ENCODE measurements around the gene DENND2D. TPM values are rescaled to one million over a fixed set of nuclear protein-coding genes. Genes with fewer than 3 reads are reported as not detected.

Gene DENND2D
- total RNA-seq, 4 donors from 2014 or later: 26.7 to 48.9 (median 33.6) TPM

GRCh38 chr1:111139956-111140679, 60.3 kb downstream of the DENND2D start, which contains the start of the genes CEPT1 and DRAM2:
CEPT1 (plus strand) TSS chr1:111140223; CDS start chr1:111147715, 7,492 bp downstream.
DRAM2 (minus strand) TSS chr1:111140093; CDS start chr1:111131554, 8,539 bp downstream.
- peak; percentile 96 to 97 for DNase-seq (ENCODE audit: low spot score in 2 of 2)
- 0 to 1% methylated on average over 61 of the region's 68 CpGs for WGBS, 2 donors

DNA sequence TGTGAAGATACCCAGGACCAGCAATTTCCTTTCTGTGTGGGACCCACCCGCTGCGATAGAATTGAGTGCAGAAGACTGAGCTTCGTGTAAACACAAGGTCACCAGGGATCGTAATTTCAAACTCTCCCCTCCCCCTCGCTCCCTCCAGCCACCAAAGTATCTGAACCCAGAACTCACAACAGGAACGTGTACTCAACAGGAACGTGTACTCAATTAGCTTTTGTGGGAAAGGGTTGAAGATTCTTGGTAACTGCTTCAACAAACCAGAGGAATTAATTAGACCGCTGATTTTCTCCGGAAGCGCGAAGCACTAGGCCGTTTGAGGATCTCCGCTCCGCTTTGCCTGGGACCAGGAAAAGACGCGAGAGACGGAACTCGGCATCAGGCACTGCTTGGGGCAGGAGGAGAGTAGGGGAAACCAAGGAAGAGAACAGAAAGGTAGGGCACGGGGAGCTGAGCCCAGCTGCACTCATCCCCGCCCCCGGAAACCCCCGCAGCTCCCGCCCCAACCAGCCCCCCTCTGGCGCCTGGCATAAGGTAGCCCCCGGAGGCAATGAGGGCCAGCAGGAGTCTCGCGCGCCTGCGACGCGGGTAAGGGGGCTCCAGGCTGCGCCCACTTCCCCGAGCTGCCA, 61.0 kb downstream of the DENND2D start:
- intact Hi-C loops (cut with DNase I; ENCODE audit: low total_unique reads): no loop called here
- peak; percentile 36 to 82 for DNase-seq (ENCODE audit: low spot score in 2 of 2)
- H3K4me3 ChIP-seq (ENCODE audit: low read depth, poor library complexity, severe bottlenecking): peak overlapping the region; percentile 88
- WGBS, 2 donors: 0 to 1% methylated on average over 30 to 33 of the region's 33 CpGs
- TF ChIP-seq POLR2A (IDR thresholded peaks at IDR 0.05): no peak
- no peak for TF ChIP-seq CTCF (IDR thresholded peaks at IDR 0.05)

More at GRCh38 chr1:111139956-111140679, 60.3 kb downstream of the DENND2D start, which contains the start of the genes CEPT1 and DRAM2:
- intact Hi-C loops (cut with DNase I; ENCODE audit: low total_unique reads): no loop called here
- peak within 1 kb of the TSS; percentile 88 for H3K4me3 ChIP-seq (ENCODE audit: low read depth, poor library complexity, severe bottlenecking)
- TF ChIP-seq POLR2A (IDR thresholded peaks at IDR 0.05) (peak in 1 of 2 donors; percentile 9), CTCF (IDR thresholded peaks at IDR 0.05) (no peak)

Other genes with a start within 250 kb of the DENND2D start
- 10 to 100 TPM in 2 of 4 donors, 1 to 10 TPM in 2; 9.0 to 10.6 (median 9.6) TPM for gene LRIF1, start 236.7 kb downstream of the DENND2D start, total RNA-seq
- gene DRAM2, start 60.6 kb downstream of the DENND2D start, total RNA-seq: 10 to 100 TPM; 26.8 to 45.0 (median 40.3) TPM
- gene CEPT1, start 60.4 kb downstream of the DENND2D start, total RNA-seq: 10 to 100 TPM; 23.5 to 44.0 (median 31.8) TPM
- 10 to 100 TPM in 1 of 4 donors, 1 to 10 TPM in 2, not detected in 1; 2.2 to 15.8 (median 5.5) TPM for gene CHI3L2, start 27.1 kb upstream of the DENND2D start, total RNA-seq
- gene CHIA, start 90.2 kb upstream of the DENND2D start, total RNA-seq: not detected
- gene OVGP1, start 227.1 kb upstream of the DENND2D start, total RNA-seq: 1 to 10 TPM; 1.6 to 7.1 (median 4.9) TPM
- gene WDR77, start 248.6 kb upstream of the DENND2D start, total RNA-seq: 10 to 100 TPM in 3 of 4 donors, 1 to 10 TPM in 1; 8.8 to 18.5 (median 12.7) TPM
- 100 to 1,000 TPM; 113 to 219 (median 153) TPM for gene ATP5PB, start 248.8 kb upstream of the DENND2D start, total RNA-seq